Measurements from ENCODE around the gene PTPN14. TPM values are rescaled to one million over a fixed set of nuclear protein-coding genes. Genes with fewer than 3 reads are reported as not detected.

The PTPN14 gene
- total and polyA plus RNA-seq, 2 of the 8 experiments (the other 6 are each of a cell fraction or from before 2014, with no cell fraction given), result 14.4 to 93.6 TPM

DNA sequence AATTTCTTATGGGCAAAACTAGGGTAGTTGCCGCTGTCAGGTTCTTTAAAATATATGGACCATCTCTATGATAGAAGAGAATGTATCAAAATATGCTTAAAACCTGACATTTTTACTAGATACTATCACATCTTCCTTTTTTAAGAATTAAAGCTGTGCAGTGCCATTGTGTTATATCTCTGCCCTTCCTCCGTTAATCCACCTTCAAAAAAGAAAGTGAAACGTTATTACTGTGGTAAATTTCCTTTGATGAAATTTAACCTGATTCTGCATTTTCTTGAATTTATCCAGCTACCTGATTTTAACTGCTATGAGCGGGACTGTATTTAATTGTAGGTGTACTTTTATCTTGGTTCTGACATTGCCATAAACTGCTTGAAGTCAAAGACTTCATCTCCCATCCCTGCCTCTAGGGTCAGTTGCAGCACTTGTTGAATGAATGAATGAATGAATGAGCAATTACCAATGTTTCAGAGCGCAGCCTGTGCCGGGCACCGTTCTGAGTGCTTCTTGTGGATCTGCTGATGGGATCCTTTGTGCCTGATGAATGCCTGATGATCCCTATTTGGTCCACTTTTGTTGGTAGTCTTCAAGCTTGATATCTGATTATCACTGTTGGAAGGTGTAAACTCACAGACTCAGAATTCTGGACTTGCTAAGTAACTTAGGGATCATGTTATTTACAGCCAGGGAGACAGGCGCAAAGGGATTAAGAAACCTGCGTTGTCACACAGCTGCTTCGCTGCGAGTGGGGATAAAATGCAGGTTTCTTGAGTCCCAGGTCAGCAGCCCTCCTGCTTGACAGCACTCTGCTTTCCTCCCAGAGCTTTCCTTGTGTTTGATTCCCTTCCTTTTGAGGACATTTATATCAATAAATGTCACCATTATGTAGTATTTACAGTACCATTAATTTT is 240.4 kb downstream of the PTPN14 start:
- WGBS, 2 experiments (ENCODE audit: extremely low coverage in 1 of 2, insufficient coverage in 1 of 2, insufficient read length in 1 of 2, insufficient replicate concordance in 2 of 2, low coverage in 1 of 2, low lambda C conversion rate in 2 of 2, missing lambda C conversion rate in 1 of 2), result 79% methylated on average over 11 of the region's 11 CpGs; no CpG with 5 or more reads in 1 of the 2 experiments
- Histone ChIP-seq H2BK15ac (ENCODE audit: low read length) (no peak overlapping the region), H3K18ac (ENCODE audit: extremely low read depth, low read length) (no peak overlapping the region), H2AK5ac (ENCODE audit: low read depth, low read length) (no peak overlapping the region; the same call in 1 of the 2 replicates), H2AFZ (ENCODE audit: low read length) (no peak overlapping the region), H3K4me3 (ENCODE audit: extremely low read depth in 1 of 4, insufficient read depth in 2 of 4, low read depth in 3 of 4, low read length in 4 of 4) (no peak overlapping the region), H4K20me1 (replicated peaks in 1 of 2; ENCODE audit: control insufficient read depth in 1 of 2, insufficient read depth in 2 of 2, low read length in 2 of 2) (no peaks in the 10 kb centered on the region), H4K91ac (replicated peaks; ENCODE audit: insufficient read length, low read length) (no peak overlapping the region), H4K5ac (ENCODE audit: insufficient read length, low read depth, low read length) (no peak overlapping the region), H3K27me3 (replicated peaks in 1 of 4; ENCODE audit: control insufficient read depth in 3 of 4, extremely low read depth in 1 of 4, insufficient read depth in 3 of 4, low read length in 3 of 4) (peaks cover 11 to 40% (median 24%) of the 10 kb centered on the region in 4 experiments; a peak in 5 of 7 replicates), H3K23me2 (ENCODE audit: low read depth, low read length) (no peaks in the 10 kb centered on the region), H3K23ac (ENCODE audit: insufficient read length) (no peak overlapping the region), H3K27ac (ENCODE audit: low read depth, low read length) (no peak overlapping the region), H2BK5ac (ENCODE audit: low read depth, low read length) (no peak overlapping the region), H3K79me2 (ENCODE audit: control insufficient read depth in 1 of 2, insufficient read depth in 2 of 2, low read length in 2 of 2) (no peaks in the 10 kb centered on the region), H3K79me1 (ENCODE audit: low read depth, low read length) (no peaks in the 10 kb centered on the region), H3K9me3 (ENCODE audit: insufficient read depth in 2 of 2, low read depth in 1 of 2, low read length in 1 of 2) (no peaks in the 10 kb centered on the region), H2BK120ac (replicated peaks; ENCODE audit: low read depth, low read length) (no peak overlapping the region), H3K56ac (replicated peaks; ENCODE audit: insufficient read length, low read depth, low read length) (no peak overlapping the region), H3K4me1 (replicated peaks in 1 of 4; ENCODE audit: control insufficient read depth in 3 of 4, insufficient read depth in 4 of 4, low read length in 3 of 4) (peaks cover 1 to 13% (median 9%) of the 10 kb centered on the region in 4 experiments; a peak in 6 of 7 replicates), H4K8ac (ENCODE audit: extremely low read depth, insufficient read depth, low read length) (no peak overlapping the region), H3K9ac (replicated peaks in 1 of 4; ENCODE audit: extremely low read depth in 1 of 4, low read depth in 3 of 4, low read length in 3 of 4) (no peak overlapping the region), H3K14ac (ENCODE audit: insufficient read length) (no peak overlapping the region), H2BK20ac (ENCODE audit: low read length) (no peak overlapping the region), H3K4me2 (ENCODE audit: insufficient read depth in 1 of 2, low read depth in 2 of 2, low read length in 2 of 2) (no peak overlapping the region), H2BK12ac (ENCODE audit: low read depth, low read length) (0 out of 2 replicates have a peak overlapping the region, but pooled peaks have one; percentile 22), H3K4ac (replicated peaks; ENCODE audit: insufficient read length, low read depth, low read length) (no peak overlapping the region), H3K36me3 (ENCODE audit: control insufficient read depth in 2 of 4, insufficient read depth in 4 of 4, low read length in 3 of 4) (no peaks in the 10 kb centered on the region)
- no peak for DNase-seq (ENCODE audit: low read depth in 1 of 2, low spot score in 2 of 2)
- peak; percentile 32 for FAIRE-seq
- POLR2A ChIA-PET (ENCODE audit: partially characterized antibody), result interaction anchor here (0.9 kb wide), 1 partner anchor 21 kb away, joined by 3 read pairs; no protein-coding TSS in a partner anchor
- CTCF ChIA-PET (ENCODE audit: partially characterized antibody), result interaction anchor here (0.9 to 12.6 kb wide), 6 partner anchors 9 to 97 kb away, joined by 3 to 262 read pairs (median 15); no protein-coding TSS in a partner anchor
- TF ChIP-seq TBP (IDR thresholded peaks at IDR 0.05; ENCODE audit: low read depth, low read length), result no peak
- no peak for TF ChIP-seq EP300 (IDR thresholded peaks at IDR 0.05; ENCODE audit: borderline replicate concordance in 1 of 2, low read depth in 2 of 2, low read length in 2 of 2)
- no peak for TF ChIP-seq CTBP2 (IDR thresholded peaks at IDR 0.05; ENCODE audit: borderline replicate concordance, insufficient read depth, insufficient read length, low read length)
- TF ChIP-seq FOSL1 (IDR thresholded peaks at IDR 0.05; ENCODE audit: insufficient read depth, low read depth, low read length), result no peak
